ENCODE measurements around the gene NAIF1. TPM values are rescaled to one million over a fixed set of nuclear protein-coding genes. Genes with fewer than 3 reads are reported as not detected.

The NAIF1 gene
- total and polyA plus RNA-seq, 2 donors (not counting 3 experiments of a cell fraction or from before 2014, with no cell fraction given) = 8.2 to 10.1 TPM

GRCh38 chr9:128091571-128091970, 24.5 kb upstream of the NAIF1 start:
- dilution Hi-C loops (cut with MboI; ENCODE audit: extremely low pct_ligation_motif_present, low sequenced_read_pairs) = no loop called here
- ChIA-PET POLR2A (interaction anchor here (0.6 to 0.8 kb wide), 2 partner anchors 8 to 477 kb away, joined by 3 to 4 read pairs; no protein-coding TSS in a partner anchor), CTCF (interaction anchor here (0.9 to 4.9 kb wide), 7 partner anchors 11 to 148 kb away, joined by 3 to 55 read pairs (median 5); partner anchors contain the start of genes NAIF1 and SLC25A25)
- Histone ChIP-seq H3K9ac (replicated peaks; ENCODE audit: extremely low read depth, insufficient read depth, low read length) (no peak overlapping the region), H3K4me2 (ENCODE audit: insufficient read depth, low read length) (no peak overlapping the region), H4K20me1 (replicated peaks; ENCODE audit: control insufficient read depth, extremely low read depth, insufficient read depth, low read length) (no peaks in the 10 kb centered on the region), H3K4me3 (replicated peaks in 1 of 3; ENCODE audit: insufficient read depth in 1 of 3, low read depth in 1 of 3, low read length in 3 of 3) (no peak overlapping the region), H3K27ac (ENCODE audit: insufficient read depth, low read depth, low read length) (no peak overlapping the region), H3K79me2 (ENCODE audit: control insufficient read depth, insufficient read depth, low read length) (peaks cover 29% of the 10 kb centered on the region), H3K9me1 (replicated peaks; ENCODE audit: control insufficient read depth, extremely low read depth, insufficient read depth, low read length) (no peaks in the 10 kb centered on the region), H3K36me3 (ENCODE audit: control insufficient read depth in 2 of 2, extremely low read depth in 1 of 2, insufficient read depth in 2 of 2, low read length in 2 of 2) (no peaks in the 10 kb centered on the region), H3K9me3 (replicated peaks; ENCODE audit: control insufficient read depth, insufficient read depth, low read length) (no peaks in the 10 kb centered on the region), H3K4me1 (ENCODE audit: control insufficient read depth, extremely low read depth, insufficient read depth, low read length) (peaks cover 26% of the 10 kb centered on the region), H2AFZ (ENCODE audit: low read depth, low read length) (no peak overlapping the region), H3K27me3 (ENCODE audit: control insufficient read depth in 2 of 2, insufficient read depth in 2 of 2, low read length in 2 of 2) (no peaks in the 10 kb centered on the region)
- FAIRE-seq (no peak), DNase-seq (ENCODE audit: low read depth, low spot score) (no peak)
- intact Hi-C loops (cut with micrococcal nuclease) = no loop called here
- TF ChIP-seq FOS (IDR thresholded peaks at IDR 0.05; ENCODE audit: borderline replicate concordance, insufficient read depth, low read length) (no peak), CTCF (IDR thresholded peaks at IDR 0.05; ENCODE audit: extremely low read depth in 1 of 2, insufficient read depth in 1 of 2, low read depth in 1 of 2, low read length in 2 of 2) (no peak), MYC (IDR thresholded peaks at IDR 0.05; ENCODE audit: low read depth, low read length) (no peak), EZH2 (IDR thresholded peaks at IDR 0.05; ENCODE audit: borderline replicate concordance, low read depth, low read length, severe bottlenecking) (no peak), GATA2 (IDR thresholded peaks at IDR 0.05; ENCODE audit: insufficient read depth, insufficient read length, low read depth, low read length) (no peak), POLR2A (IDR thresholded peaks at IDR 0.05; ENCODE audit: low read depth, low read length) (no peak), JUN (IDR thresholded peaks at IDR 0.05; ENCODE audit: borderline replicate concordance, insufficient read depth, insufficient read length, low read depth) (no peak), POLR2AphosphoS5 (IDR thresholded peaks at IDR 0.05; ENCODE audit: insufficient read depth, low read depth, low read length) (no peak), MAX (IDR thresholded peaks at IDR 0.05; ENCODE audit: insufficient read depth, insufficient read length) (no peak)
- no TSS peak for BruUV-seq (replicated peaks)

Data from endothelial cell of umbilical vein (primary cell).